ENCODE results near the gene ACP7. TPM values are rescaled to one million over a fixed set of nuclear protein-coding genes. Genes with fewer than 3 reads are reported as not detected.

Gene ACP7
- total RNA-seq, 2 donors from 2014 or later = not detected

DNA sequence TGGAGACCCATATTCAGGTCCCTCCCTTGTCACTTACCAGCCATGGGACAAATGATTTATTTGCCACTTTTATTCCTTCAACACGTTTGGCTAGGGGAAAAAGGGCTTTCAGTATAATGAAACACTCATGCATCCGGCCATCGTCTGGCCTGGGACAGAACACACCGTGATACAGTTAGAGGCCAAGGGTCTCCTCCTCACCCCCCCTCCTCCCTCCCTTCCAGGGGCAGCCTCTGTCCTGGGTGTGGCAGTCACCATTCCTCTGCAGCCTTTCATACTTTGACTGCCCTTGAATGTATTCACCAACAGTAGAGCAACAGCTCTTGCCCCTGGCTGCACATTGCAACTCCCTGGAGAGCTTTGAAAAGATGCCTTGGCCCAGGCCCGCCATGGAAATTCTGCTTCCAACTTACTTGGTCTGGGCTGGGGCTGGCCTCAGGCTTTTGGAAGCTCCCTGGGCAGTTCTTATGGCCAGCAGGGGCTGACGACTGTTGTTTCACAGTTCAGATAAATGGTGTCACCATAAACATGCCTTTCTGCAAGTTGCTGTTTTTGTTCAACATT, 44.4 kb downstream of the ACP7 start:
- Histone ChIP-seq H3K36me3 (no peaks in the 10 kb centered on the region), H3K9me3 (no peaks in the 10 kb centered on the region), H3K27me3 (replicated peaks; ENCODE audit: insufficient read depth) (no peaks in the 10 kb centered on the region), H3K4me1 (ENCODE audit: control insufficient read depth in 1 of 2, low read depth in 2 of 2) (peaks cover 18 to 49% of the 10 kb centered on the region in 2 donors), H3K27ac (peak overlapping the region in 1 of 2 donors; percentile 34), H3K4me3 (no peak overlapping the region)
- DNase-seq (ENCODE audit: low spot score) (no peak), ATAC-seq (ENCODE audit: insufficient number of reproducible peaks, low FRiP score, low read depth) (no peak)
- no peak for TF ChIP-seq CTCF (IDR thresholded peaks at IDR 0.05)

- no peak overlapping the region for H3K4me3 ChIP-seq
- H3K27me3 ChIP-seq (replicated peaks; ENCODE audit: insufficient read depth) = no peaks in the 10 kb centered on the region
- no peaks in the 10 kb centered on the region for H3K9me3 ChIP-seq
- no peak for DNase-seq (ENCODE audit: low spot score)
- no peak overlapping the region for H3K27ac ChIP-seq
- ATAC-seq (ENCODE audit: insufficient number of reproducible peaks, low FRiP score, low read depth) = no peak
- H3K36me3 ChIP-seq = no peaks in the 10 kb centered on the region
- no peak for TF ChIP-seq CTCF (IDR thresholded peaks at IDR 0.05)
- H3K4me1 ChIP-seq (ENCODE audit: control insufficient read depth in 1 of 2, low read depth in 2 of 2) = peaks cover 18 to 49% of the 10 kb centered on the region in 2 donors
Observed at GRCh38 chr19:39129116-39129515, 44.9 kb downstream of the ACP7 start.

DNA sequence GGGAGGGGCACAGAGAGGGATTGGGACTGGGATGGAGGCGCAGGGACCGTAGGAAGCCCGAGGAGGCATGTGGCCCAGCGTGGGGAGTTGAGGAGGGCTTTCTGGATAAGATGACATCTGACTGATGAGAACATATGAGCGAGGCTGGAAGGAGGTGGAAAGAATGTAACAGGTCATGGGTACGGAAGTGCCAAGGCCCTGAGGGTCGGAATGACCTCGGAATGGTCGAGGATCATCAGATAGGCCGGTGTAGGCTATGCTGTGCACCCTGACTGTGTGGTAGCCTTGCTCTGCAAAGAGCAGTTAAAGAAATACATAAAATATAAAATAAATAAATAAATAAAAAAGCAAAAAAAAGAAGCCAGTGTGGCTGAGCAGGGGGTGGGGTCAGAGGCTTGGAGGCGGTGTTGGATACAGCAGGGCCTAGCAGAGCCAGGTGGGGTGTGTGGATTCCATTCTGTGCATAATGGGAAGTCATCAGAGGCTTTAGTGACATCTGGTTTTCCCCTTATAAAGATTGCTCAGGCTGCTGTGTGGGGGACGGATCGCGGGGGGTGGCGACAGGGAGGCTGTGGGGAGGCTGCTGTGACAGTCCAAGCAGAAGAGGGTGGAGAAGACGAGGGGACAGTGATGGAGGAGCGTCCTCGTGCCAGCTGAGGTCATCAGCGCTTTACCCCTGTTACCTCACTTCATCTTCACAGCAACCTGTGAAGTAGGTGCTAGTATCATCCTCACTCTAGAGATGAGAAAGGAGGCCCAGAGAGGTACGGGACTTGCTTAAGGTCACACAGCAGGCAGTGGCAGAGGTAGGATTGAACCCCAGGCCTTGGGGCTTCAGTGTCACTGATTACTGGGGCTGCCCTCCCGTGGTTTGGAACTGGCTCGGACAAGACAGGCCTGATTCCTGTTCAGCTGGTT, 46.4 kb downstream of the ACP7 start:
- DNase-seq (ENCODE audit: low spot score) (no peak), ATAC-seq (ENCODE audit: insufficient number of reproducible peaks, low FRiP score, low read depth) (no peak)
- Histone ChIP-seq H3K4me1 (ENCODE audit: control insufficient read depth in 1 of 2, low read depth in 2 of 2) (peaks cover 18 to 49% of the 10 kb centered on the region in 2 donors), H3K9me3 (no peaks in the 10 kb centered on the region), H3K36me3 (no peaks in the 10 kb centered on the region), H3K27me3 (replicated peaks; ENCODE audit: insufficient read depth) (no peaks in the 10 kb centered on the region), H3K4me3 (no peak overlapping the region), H3K27ac (no peak overlapping the region)
- no peak for TF ChIP-seq CTCF (IDR thresholded peaks at IDR 0.05)

GRCh38 chr19:39131255-39131755, 47.1 kb downstream of the ACP7 start:
- H3K27me3 ChIP-seq (replicated peaks; ENCODE audit: insufficient read depth) = no peaks in the 10 kb centered on the region
- ATAC-seq (ENCODE audit: insufficient number of reproducible peaks, low FRiP score, low read depth) (no peak), DNase-seq (ENCODE audit: low spot score) (no peak)
- H3K4me3 ChIP-seq = no peak overlapping the region
- H3K27ac ChIP-seq = peak overlapping the region in 1 of 2 donors; percentile 41
- H3K4me1 ChIP-seq (ENCODE audit: control insufficient read depth in 1 of 2, low read depth in 2 of 2) = peaks cover 16 to 45% of the 10 kb centered on the region in 2 donors
- no peaks in the 10 kb centered on the region for H3K9me3 ChIP-seq
- no peaks in the 10 kb centered on the region for H3K36me3 ChIP-seq
- no peak for TF ChIP-seq CTCF (IDR thresholded peaks at IDR 0.05)

- no peaks in the 10 kb centered on the region for H3K9me3 ChIP-seq
- H3K27ac ChIP-seq = no peak overlapping the region
- H3K36me3 ChIP-seq = no peaks in the 10 kb centered on the region
- H3K4me3 ChIP-seq = no peak overlapping the region
- H3K27me3 ChIP-seq (replicated peaks; ENCODE audit: insufficient read depth) = no peaks in the 10 kb centered on the region
- no peak for ATAC-seq (ENCODE audit: insufficient number of reproducible peaks, low FRiP score, low read depth)
- no peak for TF ChIP-seq CTCF (IDR thresholded peaks at IDR 0.05)
- DNase-seq (ENCODE audit: low spot score) = no peak
- H3K4me1 ChIP-seq (ENCODE audit: control insufficient read depth in 1 of 2, low read depth in 2 of 2) = peaks cover 11 to 34% of the 10 kb centered on the region in 2 donors
Observed at GRCh38 chr19:39132344-39132969, 48.3 kb downstream of the ACP7 start.
